HG03571 (cell line): ENCODE results near the gene MEIS3.

Experiments
- ATAC-seq: cut with Tn5 transposase; IDR thresholded peaks from one replicate; pipeline ENCODE4 v1.9.1; 2021; ENCODE audit not compliant: unreplicated experiment

The MEIS3 gene

DNA sequence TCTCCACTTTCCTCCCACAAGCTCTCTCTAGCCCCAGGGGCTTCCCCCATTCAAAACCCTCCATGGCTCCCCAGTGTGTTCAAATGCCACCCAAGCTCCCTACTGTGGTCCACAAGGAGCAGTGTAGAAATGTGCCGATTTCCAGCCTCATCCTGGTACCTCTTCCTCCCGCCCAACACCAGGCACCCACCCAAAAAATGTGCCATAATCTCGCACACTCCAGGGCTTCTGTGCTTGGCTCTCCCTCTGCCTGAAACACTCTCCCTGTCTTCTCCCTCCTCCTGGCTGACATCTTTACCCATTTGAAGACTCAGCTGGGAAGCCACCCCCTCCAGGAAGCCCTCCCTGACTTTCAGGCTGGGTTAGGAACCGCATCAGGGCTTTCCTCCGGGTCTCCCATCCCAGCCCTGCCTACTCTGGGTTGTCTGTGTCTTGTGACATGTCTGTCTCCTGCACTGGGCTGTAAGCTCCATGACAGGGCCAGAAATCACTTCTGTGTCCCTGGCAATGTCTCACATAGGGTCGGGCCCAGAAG lies 16.6 kb upstream of the MEIS3 start:
- no peak for ATAC-seq

GRCh38 chr19:47435196-47435595 lies 15.9 kb upstream of the MEIS3 start:
- no peak for ATAC-seq

GRCh38 chr19:47434088-47434487 lies 14.8 kb upstream of the MEIS3 start:
- no peak for ATAC-seq

- ATAC-seq, result no peak
These were observed 13.8 kb upstream of the MEIS3 start for GRCh38 chr19:47433121-47433520.

DNA sequence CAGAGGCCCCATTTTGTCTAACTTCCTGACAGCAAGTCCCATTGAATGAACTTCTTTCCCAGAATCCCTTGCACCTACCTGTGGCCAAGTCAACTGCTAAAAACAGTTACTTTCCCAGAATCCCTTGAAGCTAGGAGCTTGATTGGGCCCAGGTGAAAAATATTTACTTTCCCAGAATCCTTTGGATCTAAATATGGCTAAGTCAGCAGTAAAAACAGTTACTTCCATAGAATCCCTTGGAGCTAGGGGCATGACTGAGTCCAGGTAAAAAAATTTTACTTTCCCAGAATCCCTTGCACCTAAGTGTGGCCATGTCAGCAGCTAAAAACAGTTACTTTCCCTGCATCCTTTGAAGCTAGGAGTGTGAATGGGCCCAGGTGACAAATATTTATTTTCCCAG lies 13.2 kb upstream of the MEIS3 start:
- no peak for ATAC-seq

GRCh38 chr19:47432091-47432490 lies 12.8 kb upstream of the MEIS3 start:
- ATAC-seq, result no peak

GRCh38 chr19:47430041-47430802 lies 10.9 kb upstream of the MEIS3 start:
- no peak for ATAC-seq

DNA sequence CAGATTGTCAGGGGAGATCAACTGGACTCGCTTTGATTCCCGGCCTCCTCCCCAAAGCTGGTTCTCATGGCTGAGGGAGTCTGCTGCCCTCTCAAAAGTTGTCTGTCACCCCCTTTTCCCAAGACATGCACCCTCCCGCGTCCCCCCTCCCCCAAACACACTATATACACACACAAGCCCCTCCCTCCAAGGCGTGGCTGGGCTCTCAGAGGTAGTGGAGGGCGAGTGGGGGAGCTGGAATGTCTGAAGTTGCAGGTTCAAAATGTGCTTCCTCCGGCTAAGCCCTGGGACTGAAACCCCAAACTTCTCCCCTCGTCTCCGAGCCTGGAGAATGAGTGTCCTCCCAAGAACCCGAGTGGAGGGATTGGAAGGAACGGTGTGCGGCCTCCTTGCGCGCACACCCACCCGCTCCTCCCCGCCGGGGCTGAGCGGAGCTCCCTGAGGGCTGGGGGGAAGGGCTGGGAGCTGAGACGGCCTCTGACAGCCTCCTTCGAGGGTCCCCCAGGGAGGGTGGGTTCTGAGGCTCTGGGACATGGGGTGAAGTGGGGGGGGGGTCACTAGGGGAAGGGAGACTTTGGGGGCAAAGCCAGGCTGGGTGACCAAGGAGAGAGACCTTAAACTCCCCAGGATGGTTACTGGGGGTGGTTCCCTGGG lies 9.9 kb upstream of the MEIS3 start:
- no peak for ATAC-seq

DNA sequence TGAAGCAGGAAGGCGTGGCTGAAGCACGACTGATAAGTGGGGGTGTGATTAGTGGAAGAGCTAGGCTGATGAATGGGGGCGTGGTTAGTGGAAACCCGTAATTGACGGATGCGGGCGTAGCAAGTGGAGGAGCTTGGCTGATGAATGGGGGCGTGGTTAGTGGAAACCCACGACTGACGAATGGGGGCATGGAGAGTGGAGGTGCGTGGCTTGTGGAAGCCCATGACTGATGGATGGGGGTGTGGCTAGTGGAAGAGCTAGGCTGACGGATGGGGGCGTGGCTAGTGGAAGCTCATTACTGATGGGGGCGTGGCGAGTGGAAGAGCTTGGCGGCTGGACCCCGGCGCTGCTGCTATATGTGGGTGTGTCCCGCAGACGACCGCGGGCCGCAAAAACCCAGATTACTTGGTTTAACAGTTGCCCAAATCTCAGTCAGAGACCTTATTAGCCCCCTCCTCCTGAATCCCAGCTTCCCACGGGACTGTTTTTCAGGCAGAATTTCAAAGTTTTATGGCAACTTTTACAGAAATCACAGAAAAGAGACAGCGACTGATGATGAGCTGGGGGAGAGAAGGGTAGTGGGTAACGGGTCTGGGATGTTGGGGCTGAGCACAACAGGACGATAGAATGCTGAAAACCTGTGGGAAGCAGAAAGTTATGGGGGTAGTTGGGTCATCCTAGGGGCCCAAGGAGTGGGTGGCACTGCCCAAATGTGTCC lies 9.0 kb upstream of the MEIS3 start:
- ATAC-seq, result no peak

GRCh38 chr19:47427241-47428176 lies 8.2 kb upstream of the MEIS3 start:
- no peak for ATAC-seq

- no peak for ATAC-seq
These were observed 4.0 kb upstream of the MEIS3 start for GRCh38 chr19:47423203-47423882.

- ATAC-seq, result no peak
These were observed 3.3 kb upstream of the MEIS3 start for GRCh38 chr19:47422417-47423163.

- ATAC-seq, result no peak
These were observed 2.6 kb upstream of the MEIS3 start for GRCh38 chr19:47421844-47422395.

DNA sequence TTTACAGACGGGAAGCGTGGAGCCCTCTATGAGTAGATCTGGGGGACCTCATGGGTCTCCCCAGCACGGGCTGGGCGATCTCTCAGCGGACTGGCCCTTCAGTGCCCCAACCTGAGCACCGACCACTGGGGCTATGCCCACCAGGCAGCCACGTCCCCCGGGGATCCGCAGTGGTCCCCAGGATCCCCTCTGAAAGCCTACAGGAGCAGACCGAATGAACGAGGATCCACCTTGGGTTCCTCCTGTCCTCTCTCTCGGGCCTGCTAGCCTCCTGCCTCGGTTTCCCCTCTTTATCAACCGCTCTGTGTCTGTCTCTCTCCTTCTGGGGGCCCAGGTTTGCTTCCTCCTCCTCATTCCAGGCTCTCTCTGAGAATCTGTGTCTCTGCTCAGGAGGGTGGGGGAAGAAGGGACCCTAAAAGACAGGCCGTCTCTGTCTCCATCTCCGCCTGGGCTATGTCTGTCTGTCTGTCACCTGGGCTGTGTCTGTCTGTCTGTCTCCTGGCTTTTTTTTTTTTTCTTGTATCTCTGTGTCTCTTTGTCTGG lies 2.0 kb upstream of the MEIS3 start:
- ATAC-seq, result no peak

DNA sequence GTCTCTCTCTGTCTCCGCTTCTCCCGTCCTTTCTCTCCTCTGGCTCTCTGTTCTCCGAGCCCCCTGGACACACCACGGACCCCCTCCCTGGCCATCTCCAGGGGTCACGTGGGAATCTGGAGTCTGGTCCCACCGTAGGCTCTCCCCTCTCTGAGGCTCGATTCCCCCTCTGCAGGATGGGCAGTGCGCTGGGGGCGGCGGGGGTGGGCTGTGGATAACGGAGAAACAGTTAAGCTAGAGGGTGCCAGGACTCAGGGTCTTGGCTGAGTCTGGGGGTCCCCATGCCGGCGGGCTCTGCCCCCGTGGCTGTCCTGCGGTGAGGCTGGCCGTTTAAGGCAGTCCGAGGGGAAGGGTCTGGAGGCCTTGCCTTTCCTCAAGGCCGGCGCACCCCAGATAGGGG lies 462 bp upstream of the MEIS3 start:
- ATAC-seq, result no peak

DNA sequence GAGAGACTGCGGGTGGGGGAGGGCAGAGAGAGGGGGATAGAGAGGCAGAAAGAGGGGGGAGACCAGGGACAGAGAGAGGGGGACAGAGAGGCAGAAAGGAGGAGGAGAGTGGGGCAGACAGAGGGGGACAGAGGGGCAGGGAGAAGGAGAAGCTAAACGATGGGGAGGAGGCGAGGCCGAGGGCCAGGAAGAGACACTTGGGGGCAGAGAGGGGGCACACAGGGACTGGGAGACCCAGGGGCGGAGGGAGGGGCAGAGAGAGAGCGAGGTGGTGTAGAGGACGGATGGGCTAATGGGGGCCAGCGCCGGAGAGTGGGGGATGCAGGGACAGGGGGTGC lies 666 bp downstream of the MEIS3 start:
- no peak for ATAC-seq

GRCh38 chr19:47417746-47418691 lies 1.3 kb downstream of the MEIS3 start:
- no peak for ATAC-seq
